ENCODE data around the gene FUZ.

The FUZ gene

GRCh38 chr19:49836176-49837008 lies 23.3 kb upstream of the FUZ start:
- H3K27ac ChIP-seq: no peak overlapping the region
- TF ChIP-seq CTCF (conservative IDR thresholded peaks at IDR 0.05) (no peak), ZFX (IDR thresholded peaks at IDR 0.05) (no peak)

GRCh38 chr19:49835562-49835961 lies 22.5 kb upstream of the FUZ start:
- H3K27ac ChIP-seq: no peak overlapping the region
- TF ChIP-seq ZFX (IDR thresholded peaks at IDR 0.05) (no peak), CTCF (conservative IDR thresholded peaks at IDR 0.05) (no peak)

GRCh38 chr19:49833599-49833998 lies 20.5 kb upstream of the FUZ start:
- H3K27ac ChIP-seq: no peak overlapping the region
- TF ChIP-seq ZFX (IDR thresholded peaks at IDR 0.05) (no peak), CTCF (conservative IDR thresholded peaks at IDR 0.05) (no peak)

- TF ChIP-seq ZFX (IDR thresholded peaks at IDR 0.05) (no peak), CTCF (conservative IDR thresholded peaks at IDR 0.05) (no peak)
- H3K27ac ChIP-seq: no peak overlapping the region
These were observed 19.5 kb upstream of the FUZ start for GRCh38 chr19:49832556-49832955.

- TF ChIP-seq CTCF (conservative IDR thresholded peaks at IDR 0.05): no peak
- no peak for TF ChIP-seq ZFX (IDR thresholded peaks at IDR 0.05)
- no peak overlapping the region for H3K27ac ChIP-seq
These were observed 18.5 kb upstream of the FUZ start for GRCh38 chr19:49831592-49831991.

- H3K27ac ChIP-seq: no peak overlapping the region
- TF ChIP-seq CTCF (conservative IDR thresholded peaks at IDR 0.05): no peak
- TF ChIP-seq ZFX (IDR thresholded peaks at IDR 0.05): no peak
These were observed 17.7 kb upstream of the FUZ start for GRCh38 chr19:49830766-49831165.

GRCh38 chr19:49829721-49830120 lies 16.6 kb upstream of the FUZ start:
- H3K27ac ChIP-seq: no peak overlapping the region
- TF ChIP-seq CTCF (conservative IDR thresholded peaks at IDR 0.05) (no peak), ZFX (IDR thresholded peaks at IDR 0.05) (no peak)

All from C4-2B (cell line).